ENCODE data around the gene ACTR2. TPM values are rescaled to one million over a fixed set of nuclear protein-coding genes. Genes with fewer than 3 reads are reported as not detected.

The ACTR2 gene
- total RNA-seq, 1 experiment from 2014 or later: 248 TPM

GRCh38 chr2:65212115-65212514 lies 15.5 kb upstream of the ACTR2 start:
- BruUV-seq (replicated peaks): no TSS peak
- no peak for DNase-seq
- CTCF ChIA-PET: no interaction called here
- Histone ChIP-seq H3K9me3 (no peaks in the 10 kb centered on the region), H3K27me3 (replicated peaks; ENCODE audit: control insufficient read depth, insufficient read depth, low read length) (no peaks in the 10 kb centered on the region), H3K4me1 (no peaks in the 10 kb centered on the region), H3K36me3 (ENCODE audit: control insufficient read depth, insufficient read depth, low read length) (no peaks in the 10 kb centered on the region), H3K4me3 (ENCODE audit: low read depth, low read length) (no peak overlapping the region)
- Mint-ChIP-seq H3K27me3 (ENCODE audit: insufficient read depth, unreplicated experiment) (no peaks in the 10 kb centered on the region), H3K4me1 (ENCODE audit: low read depth, unreplicated experiment) (no peaks in the 10 kb centered on the region), H3K4me3 (ENCODE audit: unreplicated experiment) (no peak overlapping the region), H3K36me3 (ENCODE audit: insufficient read depth, unreplicated experiment) (no peaks in the 10 kb centered on the region), H3K9me3 (ENCODE audit: unreplicated experiment) (no peaks in the 10 kb centered on the region), H3K27ac (ENCODE audit: unreplicated experiment) (no peak overlapping the region)
- TF ChIP-seq CTCF (IDR thresholded peaks at IDR 0.05; ENCODE audit: insufficient read depth in 1 of 2, low read depth in 1 of 2, low read length in 1 of 2, severe bottlenecking in 1 of 2, unreplicated experiment in 1 of 2): no peak
- POLR2A ChIA-PET: interaction anchor here (0.5 kb wide), 1 partner anchor 15 kb away, joined by 9 read pairs; the partner anchor contains the start of gene ACTR2
- intact Hi-C loops (cut with micrococcal nuclease; ENCODE audit: unreplicated experiment): no loop called here

- Histone ChIP-seq H3K4me3 (ENCODE audit: low read depth, low read length) (no peak overlapping the region), H3K9me3 (no peaks in the 10 kb centered on the region), H3K4me1 (no peaks in the 10 kb centered on the region), H3K27me3 (replicated peaks; ENCODE audit: control insufficient read depth, insufficient read depth, low read length) (no peaks in the 10 kb centered on the region), H3K36me3 (ENCODE audit: control insufficient read depth, insufficient read depth, low read length) (no peaks in the 10 kb centered on the region)
- Mint-ChIP-seq H3K27me3 (ENCODE audit: insufficient read depth, unreplicated experiment) (no peaks in the 10 kb centered on the region), H3K9me3 (ENCODE audit: unreplicated experiment) (no peaks in the 10 kb centered on the region), H3K4me1 (ENCODE audit: low read depth, unreplicated experiment) (no peaks in the 10 kb centered on the region), H3K36me3 (ENCODE audit: insufficient read depth, unreplicated experiment) (no peaks in the 10 kb centered on the region), H3K27ac (ENCODE audit: unreplicated experiment) (no peak overlapping the region), H3K4me3 (ENCODE audit: unreplicated experiment) (no peak overlapping the region)
- no peak for DNase-seq
- POLR2A ChIA-PET: interaction anchor here (0.5 kb wide), 1 partner anchor 15 kb away, joined by 9 read pairs; the partner anchor contains the start of gene ACTR2
- no TSS peak for BruUV-seq (replicated peaks)
- CTCF ChIA-PET: no interaction called here
- intact Hi-C loops (cut with micrococcal nuclease; ENCODE audit: unreplicated experiment): no loop called here
- TF ChIP-seq CTCF (IDR thresholded peaks at IDR 0.05; ENCODE audit: insufficient read depth in 1 of 2, low read depth in 1 of 2, low read length in 1 of 2, severe bottlenecking in 1 of 2, unreplicated experiment in 1 of 2): no peak
Observed at GRCh38 chr2:65212619-65213018, 15.0 kb upstream of the ACTR2 start.

GRCh38 chr2:65213035-65213434 lies 14.6 kb upstream of the ACTR2 start:
- ChIA-PET POLR2A (no interaction called here), CTCF (no interaction called here)
- Mint-ChIP-seq H3K36me3 (ENCODE audit: insufficient read depth, unreplicated experiment) (no peaks in the 10 kb centered on the region), H3K27ac (ENCODE audit: unreplicated experiment) (no peak overlapping the region), H3K4me1 (ENCODE audit: low read depth, unreplicated experiment) (no peaks in the 10 kb centered on the region), H3K27me3 (ENCODE audit: insufficient read depth, unreplicated experiment) (no peaks in the 10 kb centered on the region), H3K4me3 (ENCODE audit: unreplicated experiment) (no peak overlapping the region), H3K9me3 (ENCODE audit: unreplicated experiment) (no peaks in the 10 kb centered on the region)
- BruUV-seq (replicated peaks): no TSS peak
- H3K4me1 ChIP-seq: no peaks in the 10 kb centered on the region
- no peaks in the 10 kb centered on the region for H3K36me3 ChIP-seq (ENCODE audit: control insufficient read depth, insufficient read depth, low read length)
- no peak overlapping the region for H3K4me3 ChIP-seq (ENCODE audit: low read depth, low read length)
- no peaks in the 10 kb centered on the region for H3K27me3 ChIP-seq (replicated peaks; ENCODE audit: control insufficient read depth, insufficient read depth, low read length)
- intact Hi-C loops (cut with micrococcal nuclease; ENCODE audit: unreplicated experiment): no loop called here
- no peak for TF ChIP-seq CTCF (IDR thresholded peaks at IDR 0.05; ENCODE audit: insufficient read depth in 1 of 2, low read depth in 1 of 2, low read length in 1 of 2, severe bottlenecking in 1 of 2, unreplicated experiment in 1 of 2)
- DNase-seq: no peak
- no peaks in the 10 kb centered on the region for H3K9me3 ChIP-seq
